PC-9 (cell line): ENCODE data around the gene SCN10A.

Experiments
- CTCF ChIP-seq: fragments of 200-600 bp; sonication (generic); conservative IDR thresholded peaks from 2 replicates; pipeline ENCODE4 v1.6.1; 2017; ENCODE audit warnings: mixed run types, antibody characterized with exemption, mild to moderate bottlenecking, moderate library complexity
- EZH2 ChIP-seq: fragments of 200-600 bp; sonication (generic); IDR thresholded peaks from 2 replicates; pipeline ENCODE4 v1.8.0; 2017; ENCODE audit warnings: antibody characterized with exemption, low read depth

GRCh38 chr3:38763569-38763968 is 52.4 kb downstream of the SCN10A start:
- TF ChIP-seq CTCF (no peak), EZH2 (no peak)
